Endothelial cell of umbilical vein (primary cell): ENCODE data around the gene CCDC197. TPM values are rescaled to one million over a fixed set of nuclear protein-coding genes. Genes with fewer than 3 reads are reported as not detected.

Experiments
- BruUV-seq: library from RNA; stranded (reverse); fragments of 400-500 nt; replicated peaks from 2 replicates; lab custom pipeline; 2021; lab: Mats Ljungman, UMichigan
- CTCF ChIA-PET: fragments of 300-600, 350-600 bp; sonication (Branson Sonifier 250); formaldehyde crosslinking; loops from one replicate; lab custom pipeline; 2021; ENCODE audit warnings: antibody characterized with exemption, inconsistent platforms; lab: Charles Lee
- POLR2A ChIA-PET: fragments of 300-600, 350-600 bp; sonication (Branson Sonifier 250); formaldehyde crosslinking; loops from one replicate; lab custom pipeline; 2021; ENCODE audit warnings: antibody characterized with exemption, inconsistent platforms; lab: Charles Lee
- DNase-seq: peaks from one replicate; pipeline ENCODE4 v3.0.0-alpha.2; 2011; ENCODE audit warnings: low read depth, low spot score
- FAIRE-seq: peaks from 2 replicates; lab custom pipeline; 2011; peaks lifted over from hg19 to GRCh38; lab: Jason Lieb, UNC
- H2AFZ ChIP-seq: 2 replicates; pipeline ENCODE4 v1.6.0; 2012; ENCODE audit warnings: low read depth, low read length, control low read depth, inconsistent platforms
- H3K27ac ChIP-seq: 2 replicates; pipeline ENCODE4 v1.5.1; 2011; ENCODE audit warnings: low read depth, mild to moderate bottlenecking, control low read depth, low read length, moderate library complexity; ENCODE audit not compliant: insufficient read depth
- H3K27me3 ChIP-seq, 2 experiments: 2 replicates each; pipeline versions ENCODE4 v1.6.0 to v1.6.1; 2011; ENCODE audit warnings: low read length in 2 of 2, mixed read lengths in 1 of 2; ENCODE audit not compliant: control insufficient read depth in 2 of 2, insufficient read depth in 2 of 2
- H3K36me3 ChIP-seq, 2 experiments: 2 replicates in 1 of 2; 3 replicates in 1 of 2; pipeline ENCODE4 v1.5.1; 2011; ENCODE audit warnings: low read length in 2 of 2, mild to moderate bottlenecking in 1 of 2, moderate library complexity in 1 of 2; ENCODE audit not compliant: control insufficient read depth in 2 of 2, insufficient read depth in 2 of 2; ENCODE audit errors: extremely low read depth in 1 of 2
- H3K4me1 ChIP-seq: 3 replicates; pipeline ENCODE4 v1.5.1; 2011; ENCODE audit warnings: mild to moderate bottlenecking, low read length; ENCODE audit not compliant: control insufficient read depth, insufficient read depth; ENCODE audit errors: extremely low read depth
- H3K4me2 ChIP-seq: 2 replicates; pipeline ENCODE4 v1.6.1; 2011; ENCODE audit warnings: low read length, control low read depth, mixed read lengths; ENCODE audit not compliant: insufficient read depth
- H3K4me3 ChIP-seq, 3 experiments: fragments of 200-600 bp in 1 of 3; sonication (generic), shearing (Covaris generic) in 1 of 3; replicated peaks in 1 of 3; 2 replicates each; pipeline ENCODE4 v1.5.1; 2011 to 2016; ENCODE audit warnings: control low read depth in 3 of 3, low read length in 3 of 3, mild to moderate bottlenecking in 2 of 3, inconsistent platforms in 1 of 3, low read depth in 1 of 3, moderate library complexity in 1 of 3; ENCODE audit not compliant: insufficient read depth in 1 of 3
- H3K79me2 ChIP-seq: 2 replicates; pipeline ENCODE4 v1.6.0; 2012; ENCODE audit warnings: low read length, inconsistent platforms; ENCODE audit not compliant: control insufficient read depth, insufficient read depth
- H3K9ac ChIP-seq: replicated peaks from 2 replicates; pipeline ENCODE3; 2011; ENCODE audit warnings: low read length, control low read depth; ENCODE audit not compliant: insufficient read depth; ENCODE audit errors: extremely low read depth
- H3K9me1 ChIP-seq: replicated peaks from 3 replicates; pipeline ENCODE4 v1.6.0; 2011; ENCODE audit warnings: mild to moderate bottlenecking, low read length; ENCODE audit not compliant: control insufficient read depth, insufficient read depth; ENCODE audit errors: extremely low read depth
- H3K9me3 ChIP-seq: replicated peaks from 2 replicates; pipeline ENCODE4 v1.5.1; 2012; ENCODE audit warnings: low read length, inconsistent platforms; ENCODE audit not compliant: control insufficient read depth, insufficient read depth
- H4K20me1 ChIP-seq: replicated peaks from 2 replicates; pipeline ENCODE3; 2011; ENCODE audit warnings: mild to moderate bottlenecking, low read length; ENCODE audit not compliant: control insufficient read depth, insufficient read depth; ENCODE audit errors: extremely low read depth
- CTCF ChIP-seq, 2 donors: IDR thresholded peaks; 1 replicate in 1 of 2; 2 replicates in 1 of 2; pipeline ENCODE4 v1.5.1; 2011; ENCODE audit warnings: low read length in 2 of 2, mild to moderate bottlenecking in 2 of 2, moderate library complexity in 2 of 2, control low read depth in 1 of 2, inconsistent platforms in 1 of 2, low read depth in 1 of 2; ENCODE audit not compliant: insufficient read depth in 1 of 2; ENCODE audit errors: extremely low read depth in 1 of 2
- EZH2 ChIP-seq: IDR thresholded peaks from 2 replicates; pipeline ENCODE4 v1.6.1; 2012; ENCODE audit warnings: borderline replicate concordance, low read depth, mild to moderate bottlenecking, moderate library complexity, low read length, inconsistent platforms; ENCODE audit not compliant: severe bottlenecking
- FOS ChIP-seq: IDR thresholded peaks from 2 replicates; pipeline ENCODE4 v1.6.1; 2011; ENCODE audit warnings: mild to moderate bottlenecking, low read length, moderate library complexity, borderline replicate concordance; ENCODE audit not compliant: insufficient read depth
- GATA2 ChIP-seq: IDR thresholded peaks from 2 replicates; pipeline ENCODE4 v1.7.0; 2011; ENCODE audit warnings: low read depth, mild to moderate bottlenecking, moderate library complexity, mixed read lengths, low read length; ENCODE audit not compliant: insufficient read length, insufficient read depth
- JUN ChIP-seq: IDR thresholded peaks from 2 replicates; pipeline ENCODE4 v1.6.1; 2011; ENCODE audit warnings: borderline replicate concordance, low read depth; ENCODE audit not compliant: insufficient read length, insufficient read depth
- MAX ChIP-seq: IDR thresholded peaks from 2 replicates; pipeline ENCODE4 v1.6.1; 2011; ENCODE audit not compliant: insufficient read depth, insufficient read length
- MYC ChIP-seq: IDR thresholded peaks from one replicate; pipeline ENCODE4 v1.6.1; 2011; ENCODE audit warnings: mild to moderate bottlenecking, low read depth, low read length
- POLR2A ChIP-seq: IDR thresholded peaks from 2 replicates; pipeline ENCODE4 v1.6.1; 2012; ENCODE audit warnings: low read depth, mild to moderate bottlenecking, control low read depth, low read length
- POLR2AphosphoS5 ChIP-seq: IDR thresholded peaks from 2 replicates; pipeline ENCODE4 v1.6.1; 2012; ENCODE audit warnings: low read depth, mild to moderate bottlenecking, control low read depth, low read length, moderate library complexity; ENCODE audit not compliant: insufficient read depth
- dilution Hi-C: fragments of 300-500 bp; cut with MboI; formaldehyde crosslinking; loops from one replicate; pipeline ENCODE4 v1.15.0; 2019; ENCODE audit warnings: low sequenced_read_pairs; ENCODE audit not compliant: extremely low pct_ligation_motif_present
- intact Hi-C: fragments of 100-400 bp; cut with micrococcal nuclease; formaldehyde crosslinking; loops from one replicate; pipeline ENCODE4 v1.10.0; 2022
- polyA plus RNA-seq, 4 experiments: library from polyadenylated mRNA; depleted of rRNA in 3 of 4; stranded (reverse) in 3 of 4; unstranded in 1 of 4; fragments of >200 nt; gene quantifications; 2 replicates each; pipeline versions ENCODE4 v1.2.1 to v1.2.3, GENCODE V29; 2011 to 2012; ENCODE audit warnings: missing spikeins in 1 of 4
- total RNA-seq: library from RNA; stranded (reverse); gene quantifications from 2 replicates; pipeline ENCODE4 v1.2.3, GENCODE V29; 2021

The CCDC197 gene
- total and polyA plus RNA-seq, 2 donors (not counting 3 experiments of a cell fraction or from before 2014, with no cell fraction given) = not detected

DNA sequence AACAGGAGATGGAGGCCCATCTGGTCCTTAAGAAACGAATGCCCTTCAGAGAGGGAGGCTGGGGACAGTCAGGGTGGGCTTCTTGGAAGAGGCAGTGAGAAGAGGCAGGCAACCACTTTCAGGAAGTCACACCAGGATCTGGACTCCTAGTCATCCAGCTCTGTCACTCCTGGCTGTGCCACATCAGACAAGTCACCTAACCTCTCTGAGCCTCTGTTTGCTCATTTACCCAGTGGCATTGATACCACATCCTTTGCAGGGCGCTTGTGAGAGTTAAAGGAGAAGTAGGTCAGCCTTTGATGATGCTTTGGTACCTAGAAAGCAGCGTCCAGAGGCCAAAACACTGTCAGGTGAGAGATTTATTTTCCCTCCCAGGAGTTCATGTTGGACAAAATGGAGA is 11.1 kb downstream of the CCDC197 start:
- CTCF ChIA-PET = interaction anchor here (1.3 kb wide), 1 partner anchor 69 kb away, joined by 3 read pairs; no protein-coding TSS in a partner anchor
- FAIRE-seq (no peak), DNase-seq (no peak)
- H3K4me3 ChIP-seq = no peak overlapping the region
- H3K9me1 ChIP-seq = no peaks in the 10 kb centered on the region
- no peaks in the 10 kb centered on the region for H3K9me3 ChIP-seq
- no peaks in the 10 kb centered on the region for H3K36me3 ChIP-seq
- no peaks in the 10 kb centered on the region for H3K27me3 ChIP-seq
- no peaks in the 10 kb centered on the region for H4K20me1 ChIP-seq
- H3K4me2 ChIP-seq = no peak overlapping the region
- no peak overlapping the region for H2AFZ ChIP-seq
- H3K79me2 ChIP-seq = no peaks in the 10 kb centered on the region
- dilution Hi-C loops (no loop called here), intact Hi-C loops (loop anchor here (10.0 kb wide), 1 partner anchor 353 kb away; no protein-coding TSS in a partner anchor)
- H3K4me1 ChIP-seq = no peaks in the 10 kb centered on the region
- no peak overlapping the region for H3K9ac ChIP-seq
- no peak overlapping the region for H3K27ac ChIP-seq
- POLR2A ChIA-PET = no interaction called here
- TF ChIP-seq CTCF (IDR thresholded peaks at IDR 0.05; ENCODE audit: extremely low read depth in 1 of 2, insufficient read depth in 1 of 2, low read depth in 1 of 2, low read length in 2 of 2) (no peak), JUN (no peak), FOS (no peak), POLR2A (no peak), MAX (no peak)
- no TSS peak for BruUV-seq

DNA sequence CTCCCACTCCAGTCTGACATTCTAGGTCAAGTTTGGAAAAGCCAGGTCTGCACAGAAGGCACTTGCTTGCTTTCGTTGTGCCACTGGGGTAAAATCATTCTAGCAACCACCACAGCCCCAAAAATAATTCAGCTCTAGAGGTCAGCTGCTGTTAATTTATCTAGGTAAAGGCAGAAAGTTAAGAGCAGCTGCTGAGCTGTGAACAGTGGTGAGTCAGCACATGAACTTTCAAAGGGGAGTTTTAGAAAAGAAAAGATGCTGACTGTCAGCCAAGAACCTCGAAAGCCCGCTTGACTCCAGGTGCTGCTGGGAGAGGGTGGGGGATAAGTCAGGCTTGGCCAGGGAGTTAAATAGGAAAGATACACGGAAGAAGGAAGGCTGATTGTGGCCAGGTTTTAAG is 12.7 kb downstream of the CCDC197 start:
- H3K79me2 ChIP-seq = no peaks in the 10 kb centered on the region
- H3K4me2 ChIP-seq = no peak overlapping the region

More for the DNA sequence above, 12.7 kb downstream of the CCDC197 start:
- Histone ChIP-seq H3K9ac (no peak overlapping the region), H3K4me3 (no peak overlapping the region), H3K9me3 (no peaks in the 10 kb centered on the region), H3K9me1 (no peaks in the 10 kb centered on the region), H3K36me3 (no peaks in the 10 kb centered on the region), H2AFZ (no peak overlapping the region), H3K4me1 (no peaks in the 10 kb centered on the region), H3K27me3 (no peaks in the 10 kb centered on the region), H3K27ac (no peak overlapping the region), H4K20me1 (no peaks in the 10 kb centered on the region)
- TF ChIP-seq MYC (no peak), POLR2AphosphoS5 (no peak), GATA2 (no peak), JUN (no peak), EZH2 (no peak), CTCF (IDR thresholded peaks at IDR 0.05; ENCODE audit: extremely low read depth in 1 of 2, insufficient read depth in 1 of 2, low read depth in 1 of 2, low read length in 2 of 2) (no peak)
- no TSS peak for BruUV-seq
- ChIA-PET POLR2A (no interaction called here), CTCF (no interaction called here)
- dilution Hi-C loops (no loop called here), intact Hi-C loops (loop anchor here (10.0 kb wide), 1 partner anchor 355 kb away; no protein-coding TSS in a partner anchor)
- DNase-seq (no peak), FAIRE-seq (no peak)
